ENCODE measurements around the gene E2F4. TPM values are rescaled to one million over a fixed set of nuclear protein-coding genes. Genes with fewer than 3 reads are reported as not detected.

The E2F4 gene
- total and polyA plus RNA-seq, 5 donors from 2014 or later: 46.8 to 63.7 (median 50.3) TPM

- H3K9me3 ChIP-seq (ENCODE audit: control insufficient read depth in 2 of 2, low read length in 2 of 2): no peaks in the 10 kb centered on the region
- no peaks in the 10 kb centered on the region for H3K9me3 Mint-ChIP-seq
- H3K4me3 ChIP-seq (ENCODE audit: low read depth, low read length): peak overlapping the region; percentile 87
- no peak for DNase-seq
- H3K27ac ChIP-seq (ENCODE audit: insufficient read depth, low read length, poor library complexity, severe bottlenecking): peak overlapping the region; percentile 78
- peaks cover 19% of the 10 kb centered on the region for H3K4me1 ChIP-seq (ENCODE audit: control insufficient read depth, insufficient read depth, low read length, poor library complexity, severe bottlenecking)
- H3K36me3 ChIP-seq (ENCODE audit: control insufficient read depth, insufficient read depth, low read length): peaks cover 37% of the 10 kb centered on the region
- peak overlapping the region; percentile 98 to 99 (median 98) for H3K4me3 Mint-ChIP-seq
- H3K27me3 ChIP-seq (ENCODE audit: control insufficient read depth, insufficient read depth, low read length): no peaks in the 10 kb centered on the region
- ATAC-seq (ENCODE audit: low read depth in 2 of 2): no peak
- H3K4me1 Mint-ChIP-seq: peaks cover 8 to 49% (median 24%) of the 10 kb centered on the region in 4 donors
- peak overlapping the region in 2 of 3 donors; percentile 69 to 97 for H3K27ac Mint-ChIP-seq
- peaks cover 11% of the 10 kb centered on the region for H3K36me3 Mint-ChIP-seq
- H3K27me3 Mint-ChIP-seq: no peaks in the 10 kb centered on the region
Measured at GRCh38 chr16:67228034-67228785, 36.3 kb downstream of the E2F4 start.

- ATAC-seq (ENCODE audit: low read depth in 2 of 2): no peak
- Mint-ChIP-seq H3K27ac (no peak overlapping the region), H3K27me3 (no peaks in the 10 kb centered on the region), H3K36me3 (peaks cover 14% of the 10 kb centered on the region), H3K4me3 (peak overlapping the region; percentile 59 to 99 (median 98)), H3K4me1 (peaks cover 8 to 46% (median 19%) of the 10 kb centered on the region in 4 donors), H3K9me3 (no peaks in the 10 kb centered on the region)
- Histone ChIP-seq H3K9me3 (ENCODE audit: control insufficient read depth in 2 of 2, low read length in 2 of 2) (no peaks in the 10 kb centered on the region), H3K36me3 (ENCODE audit: control insufficient read depth, insufficient read depth, low read length) (peaks cover 38% of the 10 kb centered on the region), H3K27me3 (ENCODE audit: control insufficient read depth, insufficient read depth, low read length) (no peaks in the 10 kb centered on the region), H3K27ac (ENCODE audit: insufficient read depth, low read length, poor library complexity, severe bottlenecking) (no peak overlapping the region), H3K4me3 (ENCODE audit: low read depth, low read length) (no peak overlapping the region), H3K4me1 (ENCODE audit: control insufficient read depth, insufficient read depth, low read length, poor library complexity, severe bottlenecking) (peaks cover 19% of the 10 kb centered on the region)
- no peak for DNase-seq
Measured at GRCh38 chr16:67228905-67229304, 37.0 kb downstream of the E2F4 start.

GRCh38 chr16:67229906-67230808 is 38.2 kb downstream of the E2F4 start:
- H3K36me3 Mint-ChIP-seq: peaks cover 14% of the 10 kb centered on the region
- no peak for DNase-seq
- H3K27me3 Mint-ChIP-seq: no peaks in the 10 kb centered on the region

GRCh38 chr16:67230809-67231660 is 39.1 kb downstream of the E2F4 start:
- Histone ChIP-seq H3K36me3 (ENCODE audit: control insufficient read depth, insufficient read depth, low read length) (peaks cover 49% of the 10 kb centered on the region), H3K27me3 (ENCODE audit: control insufficient read depth, insufficient read depth, low read length) (no peaks in the 10 kb centered on the region), H3K4me1 (ENCODE audit: control insufficient read depth, insufficient read depth, low read length, poor library complexity, severe bottlenecking) (peaks cover 18% of the 10 kb centered on the region), H3K4me3 (ENCODE audit: low read depth, low read length) (no peak overlapping the region), H3K9me3 (ENCODE audit: control insufficient read depth in 2 of 2, low read length in 2 of 2) (no peaks in the 10 kb centered on the region), H3K27ac (ENCODE audit: insufficient read depth, low read length, poor library complexity, severe bottlenecking) (no peak overlapping the region)
- DNase-seq: no peak
- Mint-ChIP-seq H3K4me3 (peak overlapping the region in 2 of 4 donors; percentile 22 to 58), H3K4me1 (peaks cover 0 to 25% (median 10%) of the 10 kb centered on the region in 4 donors), H3K36me3 (peaks cover 15% of the 10 kb centered on the region), H3K27me3 (no peaks in the 10 kb centered on the region), H3K27ac (peak overlapping the region in 1 of 3 donors; percentile 37), H3K9me3 (no peaks in the 10 kb centered on the region)
- ATAC-seq (ENCODE audit: low read depth in 2 of 2): no peak

More at GRCh38 chr16:67229906-67230808, 38.2 kb downstream of the E2F4 start:
- H3K4me3 Mint-ChIP-seq: peak overlapping the region in 3 of 4 donors; percentile 38 to 98 (median 58)
- Histone ChIP-seq H3K4me3 (ENCODE audit: low read depth, low read length) (no peak overlapping the region), H3K9me3 (ENCODE audit: control insufficient read depth in 2 of 2, low read length in 2 of 2) (no peaks in the 10 kb centered on the region), H3K4me1 (ENCODE audit: control insufficient read depth, insufficient read depth, low read length, poor library complexity, severe bottlenecking) (peaks cover 19% of the 10 kb centered on the region), H3K36me3 (ENCODE audit: control insufficient read depth, insufficient read depth, low read length) (peaks cover 49% of the 10 kb centered on the region), H3K27me3 (ENCODE audit: control insufficient read depth, insufficient read depth, low read length) (no peaks in the 10 kb centered on the region), H3K27ac (ENCODE audit: insufficient read depth, low read length, poor library complexity, severe bottlenecking) (no peak overlapping the region)
- ATAC-seq (ENCODE audit: low read depth in 2 of 2): no peak
- H3K27ac Mint-ChIP-seq: peak overlapping the region in 1 of 3 donors; percentile 63
- H3K4me1 Mint-ChIP-seq: peaks cover under 1 to 34% (median 15%) of the 10 kb centered on the region in 4 donors
- no peaks in the 10 kb centered on the region for H3K9me3 Mint-ChIP-seq

GRCh38 chr16:67233596-67233995 is 41.6 kb downstream of the E2F4 start:
- Histone ChIP-seq H3K4me1 (ENCODE audit: control insufficient read depth, insufficient read depth, low read length, poor library complexity, severe bottlenecking) (no peaks in the 10 kb centered on the region), H3K36me3 (ENCODE audit: control insufficient read depth, insufficient read depth, low read length) (peaks cover 60% of the 10 kb centered on the region), H3K9me3 (ENCODE audit: control insufficient read depth in 2 of 2, low read length in 2 of 2) (no peaks in the 10 kb centered on the region), H3K27me3 (ENCODE audit: control insufficient read depth, insufficient read depth, low read length) (no peaks in the 10 kb centered on the region), H3K27ac (ENCODE audit: insufficient read depth, low read length, poor library complexity, severe bottlenecking) (no peak overlapping the region), H3K4me3 (ENCODE audit: low read depth, low read length) (no peak overlapping the region)
- Mint-ChIP-seq H3K4me3 (no peak overlapping the region), H3K4me1 (peaks cover 0 to 8% (median 0%) of the 10 kb centered on the region in 4 donors), H3K36me3 (peaks cover 29% of the 10 kb centered on the region), H3K27me3 (no peaks in the 10 kb centered on the region), H3K9me3 (peaks cover 0 to 1% (median 0%) of the 10 kb centered on the region in 7 donors), H3K27ac (no peak overlapping the region)
- DNase-seq: no peak
- ATAC-seq (ENCODE audit: low read depth in 2 of 2): no peak

- ATAC-seq (ENCODE audit: low read depth in 2 of 2): no peak
- H3K36me3 Mint-ChIP-seq: peaks cover 30% of the 10 kb centered on the region
Measured at GRCh38 chr16:67234180-67234597, 42.2 kb downstream of the E2F4 start.

More at GRCh38 chr16:67234180-67234597, 42.2 kb downstream of the E2F4 start:
- Histone ChIP-seq H3K27ac (ENCODE audit: insufficient read depth, low read length, poor library complexity, severe bottlenecking) (no peak overlapping the region), H3K4me3 (ENCODE audit: low read depth, low read length) (no peak overlapping the region), H3K36me3 (ENCODE audit: control insufficient read depth, insufficient read depth, low read length) (peaks cover 61% of the 10 kb centered on the region), H3K27me3 (ENCODE audit: control insufficient read depth, insufficient read depth, low read length) (no peaks in the 10 kb centered on the region), H3K9me3 (ENCODE audit: control insufficient read depth in 2 of 2, low read length in 2 of 2) (no peaks in the 10 kb centered on the region), H3K4me1 (ENCODE audit: control insufficient read depth, insufficient read depth, low read length, poor library complexity, severe bottlenecking) (no peaks in the 10 kb centered on the region)
- no peak overlapping the region for H3K4me3 Mint-ChIP-seq
- no peak for DNase-seq
- peaks cover 0 to 6% (median 0%) of the 10 kb centered on the region in 4 donors for H3K4me1 Mint-ChIP-seq
- peak overlapping the region in 1 of 3 donors; percentile 52 for H3K27ac Mint-ChIP-seq
- peaks cover 0 to 1% (median 0%) of the 10 kb centered on the region in 7 donors for H3K9me3 Mint-ChIP-seq
- H3K27me3 Mint-ChIP-seq: no peaks in the 10 kb centered on the region

Measured in CD4-positive, CD25-positive, alpha-beta regulatory T cell (primary cell).